Neural progenitor cell (in vitro differentiated cells): ENCODE results near the gene SLC5A10.

Experiments
- EZH2 ChIP-seq: fragments of 200-600 bp; sonication (generic); IDR thresholded peaks from 2 replicates; pipeline ENCODE4 v1.6.1; 2017; ENCODE audit warnings: antibody characterized with exemption, mild to moderate bottlenecking, moderate library complexity
- TF ChIP-seq, protein P1 (sequence below): fragments of 200-600 bp; sonication (generic); IDR thresholded peaks from 2 replicates; pipeline ENCODE4 v1.5.1; 2017; ENCODE audit warnings: antibody characterized with exemption, mild to moderate bottlenecking

- TF ChIP-seq, protein P1, sequence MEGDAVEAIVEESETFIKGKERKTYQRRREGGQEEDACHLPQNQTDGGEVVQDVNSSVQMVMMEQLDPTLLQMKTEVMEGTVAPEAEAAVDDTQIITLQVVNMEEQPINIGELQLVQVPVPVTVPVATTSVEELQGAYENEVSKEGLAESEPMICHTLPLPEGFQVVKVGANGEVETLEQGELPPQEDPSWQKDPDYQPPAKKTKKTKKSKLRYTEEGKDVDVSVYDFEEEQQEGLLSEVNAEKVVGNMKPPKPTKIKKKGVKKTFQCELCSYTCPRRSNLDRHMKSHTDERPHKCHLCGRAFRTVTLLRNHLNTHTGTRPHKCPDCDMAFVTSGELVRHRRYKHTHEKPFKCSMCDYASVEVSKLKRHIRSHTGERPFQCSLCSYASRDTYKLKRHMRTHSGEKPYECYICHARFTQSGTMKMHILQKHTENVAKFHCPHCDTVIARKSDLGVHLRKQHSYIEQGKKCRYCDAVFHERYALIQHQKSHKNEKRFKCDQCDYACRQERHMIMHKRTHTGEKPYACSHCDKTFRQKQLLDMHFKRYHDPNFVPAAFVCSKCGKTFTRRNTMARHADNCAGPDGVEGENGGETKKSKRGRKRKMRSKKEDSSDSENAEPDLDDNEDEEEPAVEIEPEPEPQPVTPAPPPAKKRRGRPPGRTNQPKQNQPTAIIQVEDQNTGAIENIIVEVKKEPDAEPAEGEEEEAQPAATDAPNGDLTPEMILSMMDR: no peak
- TF ChIP-seq EZH2: no peak
These were observed 5.9 kb downstream of the SLC5A10 start for GRCh38 chr17:18957831-18958230.
